RWPE1 (cell line): ENCODE results near the gene NSMCE4A.
"Not testable (repeated sequence)": the region's sequence is repeated elsewhere in the genome, so short reads cannot be mapped to it uniquely, and the experiment has no call there.

Source experiments
- CTCF ChIA-PET: fragments of 350-600 bp; sonication (Branson Sonifier 250); formaldehyde crosslinking; extraction: SDS; loops from one replicate; lab custom pipeline; 2021; lab: Yijun Ruan, JAX
- POLR2A ChIA-PET: fragments of 400-600 bp; formaldehyde crosslinking; extraction: SDS; loops from one replicate; lab custom pipeline; 2020; ENCODE audit warnings: antibody characterized with exemption; ENCODE audit not compliant: low non-redundant PET; lab: Yijun Ruan, JAX
- DNase-seq: peaks from one replicate; pipeline ENCODE4 v3.0.0; 2012; ENCODE audit warnings: low spot score
- H3K27ac ChIP-seq: fragments of 450-650 bp; 2 replicates; pipeline ENCODE4 v1.5.1; 2017
- CTCF ChIP-seq: fragments of 450-650 bp; conservative IDR thresholded peaks from 2 replicates; pipeline ENCODE4 v1.5.1; 2017; ENCODE audit warnings: low read depth, mild to moderate bottlenecking

Gene NSMCE4A

GRCh38 chr10:121981346-121981745, 6.3 kb upstream of the NSMCE4A start:
- CTCF ChIA-PET = no interaction called here
- no peak for TF ChIP-seq CTCF
- H3K27ac ChIP-seq = no peak overlapping the region
- POLR2A ChIA-PET = no interaction called here
- no peak for DNase-seq

- no peak for TF ChIP-seq CTCF
- no peak for DNase-seq
- ChIA-PET CTCF (interaction anchor here (0.7 kb wide), 1 partner anchor 292 kb away, joined by 3 read pairs; no protein-coding TSS in a partner anchor), POLR2A (no interaction called here)
- H3K27ac ChIP-seq = no peak overlapping the region
Observed at GRCh38 chr10:121978511-121978910, 3.5 kb upstream of the NSMCE4A start.

GRCh38 chr10:121976607-121977006, 1.6 kb upstream of the NSMCE4A start:
- ChIA-PET CTCF (interaction anchor here (1.2 to 1.4 kb wide), 2 partner anchors 136 to 165 kb away, joined by 3 to 4 read pairs; no protein-coding TSS in a partner anchor), POLR2A (no interaction called here)
- no peak for TF ChIP-seq CTCF
- DNase-seq = no peak
- no peak overlapping the region for H3K27ac ChIP-seq

- peak overlapping the region; percentile 96 for H3K27ac ChIP-seq
- CTCF ChIA-PET = interaction anchor here (0.6 to 1.7 kb wide), 16 partner anchors 9 to 984 kb away, joined by 3 to 10 read pairs (median 4); no protein-coding TSS in a partner anchor
- POLR2A ChIA-PET = interaction anchor here (1.0 to 1.7 kb wide), 2 partner anchors 48 to 126 kb away, joined by 3 to 4 read pairs; partner anchors contain the start of gene ATE1
- TF ChIP-seq CTCF = peak; percentile 92
- no peak for DNase-seq
Observed at GRCh38 chr10:121975295-121976086, 474 bp upstream of the NSMCE4A start.

- no peak for TF ChIP-seq CTCF
- no peak for DNase-seq
- POLR2A ChIA-PET = interaction anchor here (0.6 to 1.7 kb wide), 5 partner anchors 40 to 128 kb away, joined by 3 to 5 read pairs (median 4); partner anchors contain the start of gene ATE1
- CTCF ChIA-PET = interaction anchor here (0.6 to 2.0 kb wide), 4 partner anchors 70 to 139 kb away, joined by 3 to 8 read pairs (median 3); no protein-coding TSS in a partner anchor
- H3K27ac ChIP-seq = peak overlapping the region; percentile 96
Observed at GRCh38 chr10:121974019-121974534, 940 bp downstream of the NSMCE4A start.

- CTCF ChIA-PET = interaction anchor here (1.2 kb wide), 1 partner anchor 83 kb away, joined by 5 read pairs; no protein-coding TSS in a partner anchor
- POLR2A ChIA-PET, DNase-seq, H3K27ac ChIP-seq: not testable (repeated sequence)
Observed at GRCh38 chr10:121969086-121969485, 5.9 kb downstream of the NSMCE4A start.

- no peak for DNase-seq
- no peak for TF ChIP-seq CTCF
- H3K27ac ChIP-seq = no peak overlapping the region
- CTCF ChIA-PET = interaction anchor here (0.7 to 1.2 kb wide), 2 partner anchors 10 to 406 kb away, joined by 3 to 4 read pairs; no protein-coding TSS in a partner anchor
- POLR2A ChIA-PET = no interaction called here
Observed at GRCh38 chr10:121965996-121966395, 9.0 kb downstream of the NSMCE4A start.
